GM19239 (cell line): ENCODE results near the gene USP32.
A peak's percentile ranks its signal among the peaks of the same experiment; 100 is the strongest.
"Not testable (repeated sequence)": the region's sequence is repeated elsewhere in the genome, so short reads cannot be mapped to it uniquely, and the experiment has no call there.

Source experiments
- DNase-seq: peaks from one replicate; pipeline ENCODE4 v3.0.0; 2011; ENCODE audit warnings: low spot score; ENCODE audit not compliant: insufficient read length
- FAIRE-seq: peaks from 2 replicates; lab custom pipeline; 2011; peaks lifted over from hg19 to GRCh38; lab: Jason Lieb, UNC

Gene USP32

GRCh38 chr17:60190032-60190431 lies 201.9 kb downstream of the USP32 start:
- not testable (repeated sequence) for FAIRE-seq, DNase-seq

GRCh38 chr17:60188759-60189158 lies 203.2 kb downstream of the USP32 start:
- FAIRE-seq = no peak

GRCh38 chr17:60186846-60187745 lies 204.8 kb downstream of the USP32 start:
- not testable (repeated sequence) for DNase-seq, FAIRE-seq

More at GRCh38 chr17:60188759-60189158, 203.2 kb downstream of the USP32 start:
- no peak for DNase-seq

- not testable (repeated sequence) for DNase-seq, FAIRE-seq
Observed at GRCh38 chr17:60186372-60186771, 205.6 kb downstream of the USP32 start.

- DNase-seq, FAIRE-seq: not testable (repeated sequence)
Observed at GRCh38 chr17:60180380-60180779, 211.6 kb downstream of the USP32 start.

- FAIRE-seq, DNase-seq: not testable (repeated sequence)
Observed at GRCh38 chr17:60178180-60178579, 213.8 kb downstream of the USP32 start.

- not testable (repeated sequence) for FAIRE-seq
Observed at GRCh38 chr17:60176763-60177162, 215.2 kb downstream of the USP32 start.

GRCh38 chr17:60174767-60175166 lies 217.2 kb downstream of the USP32 start:
- not testable (repeated sequence) for DNase-seq, FAIRE-seq

More at GRCh38 chr17:60176763-60177162, 215.2 kb downstream of the USP32 start:
- DNase-seq = not testable (repeated sequence)

GRCh38 chr17:60174035-60174434 lies 217.9 kb downstream of the USP32 start:
- no peak for FAIRE-seq
- no peak for DNase-seq

GRCh38 chr17:60173304-60173819 lies 218.6 kb downstream of the USP32 start:
- DNase-seq (no peak), FAIRE-seq (no peak)

- DNase-seq (no peak), FAIRE-seq (no peak)
Observed at GRCh38 chr17:60171753-60172079, 220.2 kb downstream of the USP32 start.

- FAIRE-seq = no peak
- DNase-seq = no peak
Observed at GRCh38 chr17:60170835-60171752, 220.8 kb downstream of the USP32 start.

GRCh38 chr17:60169921-60170817 lies 221.8 kb downstream of the USP32 start:
- DNase-seq (no peak), FAIRE-seq (no peak)

GRCh38 chr17:60168654-60169053 lies 223.3 kb downstream of the USP32 start:
- DNase-seq (no peak), FAIRE-seq (no peak)

- DNase-seq = no peak
- no peak for FAIRE-seq
Observed at GRCh38 chr17:60167065-60167741, 224.7 kb downstream of the USP32 start.

- DNase-seq = no peak
Observed at GRCh38 chr17:60165971-60166370, 226.0 kb downstream of the USP32 start.

GRCh38 chr17:60165223-60165622 lies 226.7 kb downstream of the USP32 start:
- DNase-seq = no peak
- no peak for FAIRE-seq

More at GRCh38 chr17:60165971-60166370, 226.0 kb downstream of the USP32 start:
- peak; percentile 14 for FAIRE-seq

- FAIRE-seq (no peak), DNase-seq (no peak)
Observed at GRCh38 chr17:60164697-60165096, 227.2 kb downstream of the USP32 start.

- no peak for FAIRE-seq
- no peak for DNase-seq
Observed at GRCh38 chr17:60164164-60164563, 227.8 kb downstream of the USP32 start.
